ENCODE results near the gene FARP1.

FARP1 gene

GRCh38 chr13:98363326-98363725, 220.4 kb downstream of the FARP1 start:
- no peaks in the 10 kb centered on the region for H3K27me3 ChIP-seq (ENCODE audit: control insufficient read depth, low read length)
- no peaks in the 10 kb centered on the region for H3K36me3 ChIP-seq (ENCODE audit: control insufficient read depth, low read length)
- H3K9me2 ChIP-seq (replicated peaks; ENCODE audit: control insufficient read depth, low read length), result no peaks in the 10 kb centered on the region
- H3K79me2 ChIP-seq (ENCODE audit: control insufficient read depth, low read length), result no peaks in the 10 kb centered on the region
- TF ChIP-seq, protein P1, sequence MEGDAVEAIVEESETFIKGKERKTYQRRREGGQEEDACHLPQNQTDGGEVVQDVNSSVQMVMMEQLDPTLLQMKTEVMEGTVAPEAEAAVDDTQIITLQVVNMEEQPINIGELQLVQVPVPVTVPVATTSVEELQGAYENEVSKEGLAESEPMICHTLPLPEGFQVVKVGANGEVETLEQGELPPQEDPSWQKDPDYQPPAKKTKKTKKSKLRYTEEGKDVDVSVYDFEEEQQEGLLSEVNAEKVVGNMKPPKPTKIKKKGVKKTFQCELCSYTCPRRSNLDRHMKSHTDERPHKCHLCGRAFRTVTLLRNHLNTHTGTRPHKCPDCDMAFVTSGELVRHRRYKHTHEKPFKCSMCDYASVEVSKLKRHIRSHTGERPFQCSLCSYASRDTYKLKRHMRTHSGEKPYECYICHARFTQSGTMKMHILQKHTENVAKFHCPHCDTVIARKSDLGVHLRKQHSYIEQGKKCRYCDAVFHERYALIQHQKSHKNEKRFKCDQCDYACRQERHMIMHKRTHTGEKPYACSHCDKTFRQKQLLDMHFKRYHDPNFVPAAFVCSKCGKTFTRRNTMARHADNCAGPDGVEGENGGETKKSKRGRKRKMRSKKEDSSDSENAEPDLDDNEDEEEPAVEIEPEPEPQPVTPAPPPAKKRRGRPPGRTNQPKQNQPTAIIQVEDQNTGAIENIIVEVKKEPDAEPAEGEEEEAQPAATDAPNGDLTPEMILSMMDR (IDR thresholded peaks at IDR 0.05; ENCODE audit: low read depth, low read length, poor library complexity, severe bottlenecking), result no peak
- TF ChIP-seq EZH2phosphoT487 (IDR thresholded peaks at IDR 0.05; ENCODE audit: borderline replicate concordance, low read length), result no peak
- no peak overlapping the region for H3K27ac ChIP-seq (ENCODE audit: low read depth, low read length)
- no peaks in the 10 kb centered on the region for H4K20me1 ChIP-seq (ENCODE audit: control insufficient read depth, insufficient read depth, low read depth, low read length)
- no peaks in the 10 kb centered on the region for H3F3A ChIP-seq (ENCODE audit: control insufficient read depth, insufficient read depth)
- no peak overlapping the region for H3K4me3 ChIP-seq (ENCODE audit: low read length)
- H3K9me3 ChIP-seq (ENCODE audit: control insufficient read depth, insufficient read depth, low read length), result no peaks in the 10 kb centered on the region
- H3K4me1 ChIP-seq (ENCODE audit: control insufficient read depth, low read length), result no peaks in the 10 kb centered on the region
- H3K4me2 ChIP-seq (ENCODE audit: low read length), result no peak overlapping the region

- H4K20me1 ChIP-seq (ENCODE audit: control insufficient read depth, insufficient read depth, low read depth, low read length), result no peaks in the 10 kb centered on the region
- no peaks in the 10 kb centered on the region for H3F3A ChIP-seq (ENCODE audit: control insufficient read depth, insufficient read depth)
- no peaks in the 10 kb centered on the region for H3K9me2 ChIP-seq (replicated peaks; ENCODE audit: control insufficient read depth, low read length)
- H3K4me2 ChIP-seq (ENCODE audit: low read length), result no peak overlapping the region
- no peaks in the 10 kb centered on the region for H3K9me3 ChIP-seq (ENCODE audit: control insufficient read depth, insufficient read depth, low read length)
- H3K4me1 ChIP-seq (ENCODE audit: control insufficient read depth, low read length), result no peaks in the 10 kb centered on the region
- no peaks in the 10 kb centered on the region for H3K36me3 ChIP-seq (ENCODE audit: control insufficient read depth, low read length)
- no peaks in the 10 kb centered on the region for H3K79me2 ChIP-seq (ENCODE audit: control insufficient read depth, low read length)
- no peaks in the 10 kb centered on the region for H3K27me3 ChIP-seq (ENCODE audit: control insufficient read depth, low read length)
- no peak overlapping the region for H3K4me3 ChIP-seq (ENCODE audit: low read length)
- no peak for TF ChIP-seq EZH2phosphoT487 (IDR thresholded peaks at IDR 0.05; ENCODE audit: borderline replicate concordance, low read length)
- TF ChIP-seq, protein P1 (IDR thresholded peaks at IDR 0.05; ENCODE audit: low read depth, low read length, poor library complexity, severe bottlenecking), result no peak
- H3K27ac ChIP-seq (ENCODE audit: low read depth, low read length), result no peak overlapping the region
These were observed 221.3 kb downstream of the FARP1 start for GRCh38 chr13:98364179-98364578.

DNA sequence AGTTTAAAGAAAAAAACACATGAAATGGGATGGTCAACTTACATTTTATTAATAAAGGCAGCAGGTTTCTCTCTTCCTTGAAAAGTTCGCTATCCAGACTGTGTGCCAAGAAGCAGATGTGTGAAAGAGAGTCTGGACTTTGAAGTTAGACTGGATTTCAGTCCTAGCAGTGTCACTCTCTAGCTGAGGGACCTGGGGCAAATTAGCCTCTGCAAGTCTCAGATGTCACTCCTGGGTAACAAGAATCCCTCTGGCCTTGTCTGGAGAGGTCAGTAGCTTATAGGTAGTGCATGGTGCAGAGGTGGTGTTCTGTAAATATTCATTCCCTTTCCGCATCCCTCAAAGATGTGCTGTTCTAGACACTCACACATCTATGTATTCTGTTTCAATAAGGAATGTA, 221.8 kb downstream of the FARP1 start:
- Histone ChIP-seq H3K36me3 (ENCODE audit: control insufficient read depth, low read length) (no peaks in the 10 kb centered on the region), H3K27ac (ENCODE audit: low read depth, low read length) (no peak overlapping the region), H3K4me2 (ENCODE audit: low read length) (no peak overlapping the region), H3F3A (ENCODE audit: control insufficient read depth, insufficient read depth) (no peaks in the 10 kb centered on the region), H3K4me1 (ENCODE audit: control insufficient read depth, low read length) (no peaks in the 10 kb centered on the region), H3K9me2 (replicated peaks; ENCODE audit: control insufficient read depth, low read length) (no peaks in the 10 kb centered on the region), H3K27me3 (ENCODE audit: control insufficient read depth, low read length) (no peaks in the 10 kb centered on the region), H3K79me2 (ENCODE audit: control insufficient read depth, low read length) (no peaks in the 10 kb centered on the region), H3K4me3 (ENCODE audit: low read length) (no peak overlapping the region), H3K9me3 (ENCODE audit: control insufficient read depth, insufficient read depth, low read length) (no peaks in the 10 kb centered on the region), H4K20me1 (ENCODE audit: control insufficient read depth, insufficient read depth, low read depth, low read length) (no peaks in the 10 kb centered on the region)
- TF ChIP-seq, protein P1 (IDR thresholded peaks at IDR 0.05; ENCODE audit: low read depth, low read length, poor library complexity, severe bottlenecking), result no peak
- no peak for TF ChIP-seq EZH2phosphoT487 (IDR thresholded peaks at IDR 0.05; ENCODE audit: borderline replicate concordance, low read length)

- no peaks in the 10 kb centered on the region for H3K79me2 ChIP-seq (ENCODE audit: control insufficient read depth, low read length)
- H3K36me3 ChIP-seq (ENCODE audit: control insufficient read depth, low read length), result no peaks in the 10 kb centered on the region
- TF ChIP-seq EZH2phosphoT487 (IDR thresholded peaks at IDR 0.05; ENCODE audit: borderline replicate concordance, low read length), result no peak
- TF ChIP-seq, protein P1 (IDR thresholded peaks at IDR 0.05; ENCODE audit: low read depth, low read length, poor library complexity, severe bottlenecking), result no peak
- H3K4me1 ChIP-seq (ENCODE audit: control insufficient read depth, low read length), result no peaks in the 10 kb centered on the region
- H3F3A ChIP-seq (ENCODE audit: control insufficient read depth, insufficient read depth), result no peaks in the 10 kb centered on the region
- no peak overlapping the region for H3K4me2 ChIP-seq (ENCODE audit: low read length)
- H4K20me1 ChIP-seq (ENCODE audit: control insufficient read depth, insufficient read depth, low read depth, low read length), result no peaks in the 10 kb centered on the region
- no peaks in the 10 kb centered on the region for H3K9me2 ChIP-seq (replicated peaks; ENCODE audit: control insufficient read depth, low read length)
- no peak overlapping the region for H3K4me3 ChIP-seq (ENCODE audit: low read length)
- no peaks in the 10 kb centered on the region for H3K27me3 ChIP-seq (ENCODE audit: control insufficient read depth, low read length)
- H3K27ac ChIP-seq (ENCODE audit: low read depth, low read length), result no peak overlapping the region
- no peaks in the 10 kb centered on the region for H3K9me3 ChIP-seq (ENCODE audit: control insufficient read depth, insufficient read depth, low read length)
These were observed 222.4 kb downstream of the FARP1 start for GRCh38 chr13:98365302-98365701.

Data from DOHH2 (cell line).